GM10266 (cell line): ENCODE results near the gene SH3PXD2B.
"Not testable (repeated sequence)": the region's sequence is repeated elsewhere in the genome, so short reads cannot be mapped to it uniquely, and the experiment has no call there.

Source experiments
- DNase-seq: peaks from one replicate; pipeline ENCODE4 v3.0.0; 2012; ENCODE audit errors: extremely low spot score
- TF ChIP-seq, protein P1 (sequence below): IDR thresholded peaks from 2 replicates; pipeline ENCODE4 v1.5.1; 2012; ENCODE audit warnings: mild to moderate bottlenecking, low read depth; ENCODE audit not compliant: control insufficient read depth, insufficient read depth; ENCODE audit errors: missing control alignments

SH3PXD2B gene

GRCh38 chr5:172411484-172412072 lies 42.7 kb downstream of the SH3PXD2B start:
- no peak for DNase-seq
- TF ChIP-seq, protein P1, sequence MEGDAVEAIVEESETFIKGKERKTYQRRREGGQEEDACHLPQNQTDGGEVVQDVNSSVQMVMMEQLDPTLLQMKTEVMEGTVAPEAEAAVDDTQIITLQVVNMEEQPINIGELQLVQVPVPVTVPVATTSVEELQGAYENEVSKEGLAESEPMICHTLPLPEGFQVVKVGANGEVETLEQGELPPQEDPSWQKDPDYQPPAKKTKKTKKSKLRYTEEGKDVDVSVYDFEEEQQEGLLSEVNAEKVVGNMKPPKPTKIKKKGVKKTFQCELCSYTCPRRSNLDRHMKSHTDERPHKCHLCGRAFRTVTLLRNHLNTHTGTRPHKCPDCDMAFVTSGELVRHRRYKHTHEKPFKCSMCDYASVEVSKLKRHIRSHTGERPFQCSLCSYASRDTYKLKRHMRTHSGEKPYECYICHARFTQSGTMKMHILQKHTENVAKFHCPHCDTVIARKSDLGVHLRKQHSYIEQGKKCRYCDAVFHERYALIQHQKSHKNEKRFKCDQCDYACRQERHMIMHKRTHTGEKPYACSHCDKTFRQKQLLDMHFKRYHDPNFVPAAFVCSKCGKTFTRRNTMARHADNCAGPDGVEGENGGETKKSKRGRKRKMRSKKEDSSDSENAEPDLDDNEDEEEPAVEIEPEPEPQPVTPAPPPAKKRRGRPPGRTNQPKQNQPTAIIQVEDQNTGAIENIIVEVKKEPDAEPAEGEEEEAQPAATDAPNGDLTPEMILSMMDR = no peak

- TF ChIP-seq, protein P1 = no peak
- no peak for DNase-seq
These were observed 43.5 kb downstream of the SH3PXD2B start for GRCh38 chr5:172410662-172411483.

DNA sequence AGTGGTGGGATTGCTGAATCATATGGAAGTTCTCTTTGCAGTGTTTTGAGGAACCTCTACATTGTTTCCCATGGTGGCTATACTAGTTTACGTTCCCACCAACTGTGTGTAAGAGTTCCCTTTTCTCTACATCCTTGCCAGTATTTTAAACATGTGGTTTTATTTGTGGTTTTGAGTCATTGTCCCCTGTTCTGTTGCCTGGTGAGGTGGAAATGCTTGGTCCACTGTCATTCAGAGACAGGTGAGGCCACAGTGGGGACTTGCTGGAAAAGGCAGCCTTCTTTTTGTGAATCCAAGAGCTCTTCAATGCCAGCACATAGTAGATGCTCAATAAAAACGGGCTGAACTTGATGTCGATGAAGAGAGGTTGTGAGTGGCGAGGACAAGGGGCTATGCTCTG lies 44.2 kb downstream of the SH3PXD2B start:
- TF ChIP-seq, protein P1 = no peak
- no peak for DNase-seq

DNA sequence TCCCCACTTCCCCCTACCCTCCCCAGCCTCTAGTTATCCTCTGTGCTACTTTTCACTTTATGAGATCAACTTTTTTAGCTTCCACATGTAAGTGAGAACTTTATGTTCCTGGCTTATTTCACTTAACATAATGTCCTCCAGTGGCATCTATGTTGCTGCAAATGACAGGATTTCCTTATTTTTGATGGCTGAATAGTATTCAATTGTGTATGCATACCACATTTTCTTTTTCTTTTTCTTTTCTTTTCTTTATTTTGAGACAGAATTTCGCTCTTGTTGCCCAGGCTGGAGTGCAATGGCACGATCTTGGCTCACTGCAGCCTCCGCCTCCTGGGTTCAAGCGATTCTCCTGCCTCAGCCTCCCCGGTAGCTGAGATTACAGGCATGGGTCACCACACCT lies 44.8 kb downstream of the SH3PXD2B start:
- DNase-seq = not testable (repeated sequence)

DNA sequence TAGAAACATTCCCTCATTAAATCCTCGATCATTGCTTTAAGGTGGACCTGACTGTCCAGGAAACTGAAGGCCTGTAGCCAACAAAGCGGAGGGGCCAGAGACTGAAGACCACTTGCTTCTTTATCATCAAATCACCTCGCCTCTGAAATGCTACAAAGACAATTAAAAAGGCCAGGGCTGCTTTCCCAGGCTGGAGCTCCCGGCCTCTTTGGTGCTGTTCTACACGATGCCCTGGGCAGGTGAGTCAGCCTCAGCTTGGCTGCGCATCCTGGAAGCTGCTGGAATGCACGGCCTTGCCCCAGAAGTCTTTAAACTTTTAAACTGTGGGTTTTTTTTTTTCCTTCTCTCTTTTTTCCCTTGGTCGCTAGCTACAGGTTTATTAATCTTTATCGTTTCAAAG lies 46.5 kb downstream of the SH3PXD2B start:
- TF ChIP-seq, protein P1 = no peak
- no peak for DNase-seq

DNA sequence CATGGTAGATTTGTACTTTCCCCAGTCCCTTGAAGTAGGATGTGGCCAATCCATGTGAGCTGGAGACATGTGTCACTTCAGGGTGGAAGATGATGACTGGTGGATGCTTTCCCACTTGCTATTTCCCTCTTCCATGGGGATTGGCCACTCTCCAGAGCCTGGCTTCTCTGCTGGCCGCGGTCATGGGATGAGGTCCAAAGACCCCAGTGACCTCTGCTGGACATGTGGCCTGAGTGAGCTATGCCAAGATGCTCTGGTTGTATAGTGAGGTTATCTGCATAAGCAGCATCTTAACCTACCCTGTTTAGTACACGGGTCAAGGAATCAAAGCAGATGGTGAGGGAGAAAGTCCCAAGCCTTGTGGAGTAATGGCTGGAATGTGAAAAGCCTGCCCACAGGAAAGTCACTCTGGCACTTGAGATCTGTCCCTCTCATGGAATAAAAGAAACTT lies 47.1 kb downstream of the SH3PXD2B start:
- TF ChIP-seq, protein P1 = no peak
- no peak for DNase-seq

DNA sequence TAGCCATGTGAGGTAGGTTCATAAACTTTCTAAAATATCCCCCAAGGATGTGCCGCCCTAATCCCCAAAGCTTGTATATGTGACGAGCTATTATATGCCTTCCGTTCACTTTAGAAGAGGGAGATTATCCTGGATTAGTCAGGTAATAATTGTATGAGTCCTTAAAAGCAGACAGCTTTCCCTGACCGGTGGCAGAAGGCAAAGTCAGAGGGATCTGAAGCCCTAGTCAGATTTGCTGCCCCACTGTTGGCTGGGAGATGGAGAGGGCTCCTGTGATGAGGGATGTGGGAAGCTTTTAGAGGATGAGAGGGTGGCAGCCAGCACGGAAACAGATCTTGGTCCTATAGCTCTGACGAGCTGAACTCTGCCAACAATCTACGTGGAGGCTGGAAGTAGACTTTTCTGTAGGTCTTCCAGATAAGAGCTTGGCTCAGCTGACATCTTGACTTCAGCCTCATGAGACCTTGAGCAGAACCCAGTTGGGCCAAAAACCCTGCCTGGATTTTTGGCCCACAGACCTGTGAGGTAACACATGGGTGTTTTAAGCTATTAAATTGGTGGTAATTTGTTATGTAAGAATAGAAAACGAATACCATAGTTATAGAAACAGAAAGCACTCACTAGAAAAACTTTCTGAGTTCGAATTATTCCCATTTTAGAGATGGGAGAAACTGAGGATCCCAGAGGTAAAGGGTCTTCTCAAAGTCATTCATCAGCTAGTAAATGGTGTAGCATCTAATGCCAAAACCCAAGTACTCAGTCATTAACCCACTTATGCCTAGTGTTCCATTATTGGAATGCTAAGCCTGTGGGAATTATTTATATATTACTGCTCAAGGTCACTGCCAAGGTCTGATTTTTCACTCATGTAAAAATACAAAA lies 48.9 kb downstream of the SH3PXD2B start:
- no peak for DNase-seq
- TF ChIP-seq, protein P1 = no peak
